Stimulated activated CD4-positive, alpha-beta T cell treated with anti-CD3 and anti-CD28 coated beads, Interleukin-12 subunit alpha, Interleukin-12 subunit beta, amount 100 ng/mL, for 48 hours (primary cell): Measurements from ENCODE around the gene VPS54.

Experiments used
- DNase-seq, 3 donors: peaks; one replicate each; pipeline ENCODE4 v3.0.0-alpha.2; 2020; ENCODE audit warnings: low read depth in 2 of 3, low spot score in 1 of 3

Gene VPS54

DNA sequence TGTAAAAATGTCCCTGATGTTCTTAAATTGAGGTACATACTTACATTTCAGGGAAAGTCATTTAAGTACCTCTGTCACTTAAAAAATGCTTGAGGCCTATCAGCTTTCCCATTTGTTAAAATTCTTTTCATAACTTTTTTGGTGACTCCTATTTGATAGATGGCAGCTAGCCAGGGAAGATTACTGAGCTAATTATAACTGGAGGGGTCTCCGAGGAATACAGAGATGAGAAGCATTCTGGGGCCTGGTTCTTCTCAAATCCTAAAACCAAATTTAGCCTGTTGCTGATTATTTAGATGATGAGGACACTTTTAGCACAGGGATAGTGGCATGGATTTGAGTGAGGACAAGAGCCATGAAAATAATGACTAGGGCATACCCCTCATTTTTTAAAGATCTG is 172.7 kb downstream of the VPS54 start:
- DNase-seq, result no peak

- no peak for DNase-seq
Measured at GRCh38 chr2:63845866-63846265, 173.4 kb downstream of the VPS54 start.

DNA sequence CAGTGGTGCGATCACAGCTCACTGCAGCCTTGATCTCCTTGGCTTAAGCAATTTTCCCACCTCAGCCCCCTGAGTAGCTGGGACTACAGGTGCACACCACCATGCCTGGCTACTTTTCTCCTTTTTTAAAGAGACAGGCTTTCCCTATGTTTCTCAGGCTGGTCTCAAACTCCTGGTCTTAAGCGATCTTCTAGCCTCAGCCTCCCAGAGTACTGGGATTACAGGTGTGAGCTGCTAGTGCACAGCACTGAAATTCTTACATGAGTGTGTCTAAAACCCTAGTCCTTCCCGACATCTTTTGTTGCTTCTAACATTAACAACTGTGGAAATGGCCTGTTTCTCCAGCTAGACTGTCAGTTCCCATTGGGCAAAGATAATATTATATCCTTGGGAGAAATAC is 174.6 kb downstream of the VPS54 start:
- no peak for DNase-seq

GRCh38 chr2:63843791-63844190 is 175.4 kb downstream of the VPS54 start:
- DNase-seq, result no peak

DNA sequence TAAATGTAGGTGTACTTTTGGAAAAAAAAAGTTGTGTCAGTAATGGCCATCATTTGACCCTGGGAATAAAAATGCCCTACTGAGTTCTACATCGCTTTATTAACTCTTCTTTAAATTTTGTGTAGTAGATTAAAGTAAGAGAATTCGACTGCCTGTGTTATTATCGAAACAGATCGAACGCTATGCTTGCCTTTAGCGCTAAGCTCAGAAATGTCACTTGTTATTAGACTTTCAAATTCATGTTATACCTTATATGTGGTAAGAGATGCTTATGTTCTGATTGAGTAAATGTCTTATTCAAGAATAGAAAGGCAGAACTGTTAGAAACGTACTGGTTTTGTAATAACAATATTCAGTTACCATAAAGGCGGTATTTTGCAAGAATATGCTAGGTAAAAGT is 176.1 kb downstream of the VPS54 start:
- DNase-seq, result no peak

DNA sequence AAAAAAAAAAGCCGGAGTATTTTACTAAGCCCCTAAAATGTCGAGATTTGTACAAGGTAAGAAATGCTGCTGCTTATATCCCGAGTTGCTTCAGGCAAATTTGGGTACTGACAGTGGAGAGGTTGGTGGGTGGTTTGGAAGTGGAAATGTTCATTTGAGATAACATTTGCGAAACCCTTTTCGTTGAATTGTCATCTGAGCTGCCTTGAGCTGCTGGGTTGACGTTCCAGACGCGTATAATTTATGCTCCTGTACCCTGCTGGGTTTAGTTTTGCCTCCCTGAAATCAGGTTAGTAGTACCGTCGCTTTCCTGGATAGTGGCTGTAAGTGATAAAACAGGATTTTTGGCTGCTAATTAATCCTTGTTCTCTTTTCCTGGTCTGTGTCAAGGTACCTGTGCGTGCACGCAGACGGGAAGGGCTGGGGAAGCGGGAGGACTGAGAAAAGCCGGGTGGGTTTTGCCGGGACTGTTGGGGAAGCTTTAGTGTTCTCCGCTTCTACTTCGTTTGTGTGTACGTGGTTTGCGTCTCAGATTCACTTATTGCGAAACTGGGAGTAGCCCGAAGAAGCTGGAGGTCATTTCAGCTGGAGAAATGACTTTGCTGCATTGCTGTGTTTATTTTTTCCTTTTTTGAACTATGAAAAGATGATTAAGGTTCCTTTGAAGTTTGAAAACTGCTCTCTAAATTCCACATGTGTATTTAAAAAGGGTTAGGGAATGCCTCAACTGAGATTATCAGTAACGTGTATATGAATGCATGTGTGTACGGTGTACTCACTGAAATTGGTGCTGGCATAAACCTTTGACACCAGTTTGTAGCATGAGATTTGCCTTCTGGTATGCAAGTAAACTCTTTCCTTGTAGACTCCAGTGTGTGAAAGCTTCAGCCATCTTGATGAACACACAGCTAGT is 176.8 kb downstream of the VPS54 start:
- no peak for DNase-seq
